K562 treated with DMSO at 1 percent for 12 hours (cell line): ENCODE results near the gene SKA2. TPM values are rescaled to one million over a fixed set of nuclear protein-coding genes. Genes with fewer than 3 reads are reported as not detected.

Experiments used
- total RNA-seq: library from RNA; unstranded; fragments of 300-600 nt; gene quantifications from 2 replicates; pipeline ENCODE4 v1.2.3, GENCODE V29; 2022; ENCODE audit not compliant: insufficient read depth

Gene SKA2
- total RNA-seq = 48.5 and 76.0 TPM in 2 replicates

GRCh38 chr17:59154721-59155438, at the start of gene SKA2:
TSS of gene SKA2 (minus strand) at chr17:59155186. CDS start at chr17:59155163, 23 bp downstream.

GRCh38 chr17:59155439-59156177, 622 bp upstream of the SKA2 start, which contains the start of gene PRR11:
TSS of gene PRR11 (plus strand) at chr17:59155746. CDS start at chr17:59169753, 14,007 bp downstream.

GRCh38 chr17:59106463-59107305, 48.3 kb downstream of the SKA2 start, which contains the start of gene TRIM37:
TSS of gene TRIM37 (minus strand) at chr17:59106880. CDS start at chr17:59106461, 419 bp downstream.

Other genes starting within 250 kb of the SKA2 start
- gene TRIM37, start 48.3 kb downstream of the SKA2 start, total RNA-seq = 6.4 and 22.8 TPM in 2 replicates
- 21.1 and 56.8 TPM in 2 replicates for gene PRR11, start 560 bp upstream of the SKA2 start, total RNA-seq
- 11.7 and 21.6 TPM in 2 replicates for gene SMG8, start 54.8 kb upstream of the SKA2 start, total RNA-seq
- gene GDPD1, start 65.3 kb upstream of the SKA2 start, total RNA-seq = 3.6 and 8.0 TPM in 2 replicates
- 0.93 TPM in 1 of 2 replicates, not detected in the other for gene YPEL2, start 176.5 kb upstream of the SKA2 start, total RNA-seq